RWPE1 (cell line): ENCODE data around the gene EPC1.

Source experiments
- CTCF ChIA-PET: fragments of 350-600 bp; sonication (Branson Sonifier 250); formaldehyde crosslinking; extraction: SDS; loops from one replicate; lab custom pipeline; 2021; lab: Yijun Ruan, JAX
- POLR2A ChIA-PET: fragments of 400-600 bp; formaldehyde crosslinking; extraction: SDS; loops from one replicate; lab custom pipeline; 2020; ENCODE audit warnings: antibody characterized with exemption; ENCODE audit not compliant: low non-redundant PET; lab: Yijun Ruan, JAX
- DNase-seq: peaks from one replicate; pipeline ENCODE4 v3.0.0; 2012; ENCODE audit warnings: low spot score
- H3K27ac ChIP-seq: fragments of 450-650 bp; 2 replicates; pipeline ENCODE4 v1.5.1; 2017
- CTCF ChIP-seq: fragments of 450-650 bp; conservative IDR thresholded peaks from 2 replicates; pipeline ENCODE4 v1.5.1; 2017; ENCODE audit warnings: low read depth, mild to moderate bottlenecking

The EPC1 gene

GRCh38 chr10:32384171-32384570, 37.2 kb upstream of the EPC1 start:
- ChIA-PET CTCF (interaction anchor here (0.6 kb wide), 1 partner anchor 246 kb away, joined by 4 read pairs; no protein-coding TSS in a partner anchor), POLR2A (no interaction called here)
- TF ChIP-seq CTCF: no peak
- H3K27ac ChIP-seq: no peak overlapping the region
- no peak for DNase-seq

GRCh38 chr10:32381165-32381564, 34.2 kb upstream of the EPC1 start:
- POLR2A ChIA-PET: no interaction called here
- H3K27ac ChIP-seq: no peak overlapping the region
- TF ChIP-seq CTCF: no peak
- CTCF ChIA-PET: no interaction called here
- no peak for DNase-seq

GRCh38 chr10:32379950-32380551, 33.1 kb upstream of the EPC1 start:
- no peak for TF ChIP-seq CTCF
- no peak for DNase-seq
- H3K27ac ChIP-seq: no peak overlapping the region
- ChIA-PET POLR2A (no interaction called here), CTCF (no interaction called here)

- no peak overlapping the region for H3K27ac ChIP-seq
- CTCF ChIA-PET: interaction anchor here (0.6 kb wide), 1 partner anchor 66 kb away, joined by 4 read pairs; no protein-coding TSS in a partner anchor
- no peak for TF ChIP-seq CTCF
- POLR2A ChIA-PET: interaction anchor here (0.6 to 0.7 kb wide), 2 partner anchors 54 to 67 kb away, joined by 3 to 8 read pairs; partner anchors contain the start of gene CCDC7
- DNase-seq: peak; percentile 55
Observed at GRCh38 chr10:32379318-32379949, 32.5 kb upstream of the EPC1 start.

- peak; percentile 90 for DNase-seq
- no peak for TF ChIP-seq CTCF
- CTCF ChIA-PET: interaction anchor here (0.6 to 0.9 kb wide), 2 partner anchors 15 to 65 kb away, joined by 4 to 5 read pairs; no protein-coding TSS in a partner anchor
- POLR2A ChIA-PET: interaction anchor here (0.6 to 0.7 kb wide), 2 partner anchors 55 to 67 kb away, joined by 3 to 8 read pairs; partner anchors contain the start of gene CCDC7
- H3K27ac ChIP-seq: peak overlapping the region; percentile 80
Observed at GRCh38 chr10:32378363-32379317, 31.7 kb upstream of the EPC1 start.
